Measurements from ENCODE around the gene NDUFAF8.

The NDUFAF8 gene

GRCh38 chr17:81195941-81196495, 43.1 kb upstream of the NDUFAF8 start:
- no peak for DNase-seq (ENCODE audit: low read depth in 1 of 2, low spot score in 1 of 2)
- TF ChIP-seq JUND (IDR thresholded peaks at IDR 0.05; ENCODE audit: low read depth): no peak
- in situ Hi-C loops (cut with HindIII; ENCODE audit: low pct_unique_long_range_greater_than_20kb, low sequenced_read_pairs): no loop called here

GRCh38 chr17:81196505-81197408, 42.4 kb upstream of the NDUFAF8 start:
- no peak for DNase-seq (ENCODE audit: low read depth in 1 of 2, low spot score in 1 of 2)
- in situ Hi-C loops (cut with HindIII; ENCODE audit: low pct_unique_long_range_greater_than_20kb, low sequenced_read_pairs): no loop called here
- TF ChIP-seq JUND (IDR thresholded peaks at IDR 0.05; ENCODE audit: low read depth): no peak

- in situ Hi-C loops (cut with HindIII; ENCODE audit: low pct_unique_long_range_greater_than_20kb, low sequenced_read_pairs): no loop called here
- TF ChIP-seq JUND (IDR thresholded peaks at IDR 0.05; ENCODE audit: low read depth): no peak
- DNase-seq (ENCODE audit: low read depth in 1 of 2, low spot score in 1 of 2): no peak
Measured at GRCh38 chr17:81197409-81197795, 41.7 kb upstream of the NDUFAF8 start.

GRCh38 chr17:81197831-81198490, 41.2 kb upstream of the NDUFAF8 start:
- DNase-seq (ENCODE audit: low read depth in 1 of 2, low spot score in 1 of 2): no peak
- no peak for TF ChIP-seq JUND (IDR thresholded peaks at IDR 0.05; ENCODE audit: low read depth)
- in situ Hi-C loops (cut with HindIII; ENCODE audit: low pct_unique_long_range_greater_than_20kb, low sequenced_read_pairs): no loop called here

GRCh38 chr17:81198826-81199481, 40.2 kb upstream of the NDUFAF8 start:
- no peak for DNase-seq (ENCODE audit: low read depth in 1 of 2, low spot score in 1 of 2)
- TF ChIP-seq JUND (IDR thresholded peaks at IDR 0.05; ENCODE audit: low read depth): no peak
- in situ Hi-C loops (cut with HindIII; ENCODE audit: low pct_unique_long_range_greater_than_20kb, low sequenced_read_pairs): no loop called here

GRCh38 chr17:81199482-81199830, 39.7 kb upstream of the NDUFAF8 start:
- DNase-seq (ENCODE audit: low read depth in 1 of 2, low spot score in 1 of 2): no peak
- no peak for TF ChIP-seq JUND (IDR thresholded peaks at IDR 0.05; ENCODE audit: low read depth)
- in situ Hi-C loops (cut with HindIII; ENCODE audit: low pct_unique_long_range_greater_than_20kb, low sequenced_read_pairs): no loop called here

- TF ChIP-seq JUND (IDR thresholded peaks at IDR 0.05; ENCODE audit: low read depth): no peak
- in situ Hi-C loops (cut with HindIII; ENCODE audit: low pct_unique_long_range_greater_than_20kb, low sequenced_read_pairs): no loop called here
- DNase-seq (ENCODE audit: low read depth in 1 of 2, low spot score in 1 of 2): no peak
Measured at GRCh38 chr17:81200201-81200600, 38.9 kb upstream of the NDUFAF8 start.

- in situ Hi-C loops (cut with HindIII; ENCODE audit: low pct_unique_long_range_greater_than_20kb, low sequenced_read_pairs): no loop called here
- peak; percentile 79 to 89 for DNase-seq (ENCODE audit: low read depth in 1 of 2, low spot score in 1 of 2)
- TF ChIP-seq JUND (IDR thresholded peaks at IDR 0.05; ENCODE audit: low read depth): no peak
Measured at GRCh38 chr17:81200695-81201580, 38.2 kb upstream of the NDUFAF8 start.

GRCh38 chr17:81202318-81202717, 36.8 kb upstream of the NDUFAF8 start:
- DNase-seq (ENCODE audit: low read depth in 1 of 2, low spot score in 1 of 2): no peak
- in situ Hi-C loops (cut with HindIII; ENCODE audit: low pct_unique_long_range_greater_than_20kb, low sequenced_read_pairs): no loop called here
- no peak for TF ChIP-seq JUND (IDR thresholded peaks at IDR 0.05; ENCODE audit: low read depth)

GRCh38 chr17:81203136-81203535, 36.0 kb upstream of the NDUFAF8 start:
- in situ Hi-C loops (cut with HindIII; ENCODE audit: low pct_unique_long_range_greater_than_20kb, low sequenced_read_pairs): no loop called here
- no peak for TF ChIP-seq JUND (IDR thresholded peaks at IDR 0.05; ENCODE audit: low read depth)
- no peak for DNase-seq (ENCODE audit: low read depth in 1 of 2, low spot score in 1 of 2)

GRCh38 chr17:81204578-81204977, 34.5 kb upstream of the NDUFAF8 start:
- no peak for TF ChIP-seq JUND (IDR thresholded peaks at IDR 0.05; ENCODE audit: low read depth)

GRCh38 chr17:81206166-81206565, 33.0 kb upstream of the NDUFAF8 start:
- no peak for TF ChIP-seq JUND (IDR thresholded peaks at IDR 0.05; ENCODE audit: low read depth)
- in situ Hi-C loops (cut with HindIII; ENCODE audit: low pct_unique_long_range_greater_than_20kb, low sequenced_read_pairs): no loop called here

More at GRCh38 chr17:81204578-81204977, 34.5 kb upstream of the NDUFAF8 start:
- in situ Hi-C loops (cut with HindIII; ENCODE audit: low pct_unique_long_range_greater_than_20kb, low sequenced_read_pairs): no loop called here
- DNase-seq (ENCODE audit: low read depth in 1 of 2, low spot score in 1 of 2): no peak

More at GRCh38 chr17:81206166-81206565, 33.0 kb upstream of the NDUFAF8 start:
- DNase-seq (ENCODE audit: low read depth in 1 of 2, low spot score in 1 of 2): no peak
